HG02623 (cell line): ENCODE data around the gene MORC2.

Experiments used
- ATAC-seq: cut with Tn5 transposase; IDR thresholded peaks from one replicate; pipeline ENCODE4 v1.9.1; 2021; ENCODE audit warnings: moderate library complexity; ENCODE audit not compliant: unreplicated experiment

MORC2 gene

GRCh38 chr22:30889996-30890480 lies 78.5 kb downstream of the MORC2 start:
- ATAC-seq, result no peak

- ATAC-seq, result no peak
These were observed 79.1 kb downstream of the MORC2 start for GRCh38 chr22:30889268-30889995.

GRCh38 chr22:30887861-30888260 lies 80.7 kb downstream of the MORC2 start:
- ATAC-seq, result no peak

- ATAC-seq, result no peak
These were observed 81.1 kb downstream of the MORC2 start for GRCh38 chr22:30887453-30887852.

- no peak for ATAC-seq
These were observed 83.0 kb downstream of the MORC2 start for GRCh38 chr22:30885591-30885990.

GRCh38 chr22:30885001-30885366 lies 83.6 kb downstream of the MORC2 start:
- ATAC-seq, result no peak

- ATAC-seq, result no peak
These were observed 84.2 kb downstream of the MORC2 start for GRCh38 chr22:30884211-30885000.

- no peak for ATAC-seq
These were observed 84.9 kb downstream of the MORC2 start for GRCh38 chr22:30883586-30884145.

GRCh38 chr22:30882974-30883533 lies 85.5 kb downstream of the MORC2 start:
- no peak for ATAC-seq

- ATAC-seq, result no peak
These were observed 86.3 kb downstream of the MORC2 start for GRCh38 chr22:30882184-30882717.

- no peak for ATAC-seq
These were observed 87.0 kb downstream of the MORC2 start for GRCh38 chr22:30881361-30882183.

- no peak for ATAC-seq
These were observed 87.7 kb downstream of the MORC2 start for GRCh38 chr22:30880847-30881246.

GRCh38 chr22:30880181-30880601 lies 88.4 kb downstream of the MORC2 start:
- no peak for ATAC-seq

GRCh38 chr22:30879415-30879797 lies 89.2 kb downstream of the MORC2 start:
- no peak for ATAC-seq

- no peak for ATAC-seq
These were observed 89.8 kb downstream of the MORC2 start for GRCh38 chr22:30878516-30879414.

- ATAC-seq, result no peak
These were observed 90.7 kb downstream of the MORC2 start for GRCh38 chr22:30877662-30878515.

GRCh38 chr22:30876915-30877553 lies 91.5 kb downstream of the MORC2 start:
- no peak for ATAC-seq

GRCh38 chr22:30876221-30876751 lies 92.3 kb downstream of the MORC2 start:
- ATAC-seq, result no peak
